IMR-90 (cell line): ENCODE data around the gene LSM14A.

Experiments
- CTCF ChIP-seq: conservative IDR thresholded peaks from 2 replicates; pipeline ENCODE4 v1.5.1; 2012; ENCODE audit warnings: mild to moderate bottlenecking, low read depth, low read length, improper control_type of control experiment
- USF2 ChIP-seq: fragments of 150-350 bp; IDR thresholded peaks from 2 replicates; pipeline ENCODE4 v1.6.1; 2017; ENCODE audit warnings: mild to moderate bottlenecking, antibody characterized with exemption, low read length, low read depth

GRCh38 chr19:34248941-34249340, 76.6 kb downstream of the LSM14A start:
- TF ChIP-seq CTCF = no peak
- no peak for TF ChIP-seq USF2
